Epithelial cell of prostate (primary cell): ENCODE results near the gene CGN.

Experiments used
- DNase-seq: peaks from one replicate; pipeline ENCODE4 v3.0.0-alpha.2; 2011; ENCODE audit warnings: low read depth, low spot score
- H3K27ac ChIP-seq: fragments of 450-650 bp; 2 replicates; pipeline ENCODE4 v1.5.1; 2017; ENCODE audit warnings: mild to moderate bottlenecking

The CGN gene

GRCh38 chr1:151495316-151495715 lies 15.9 kb upstream of the CGN start:
- H3K27ac ChIP-seq: peak overlapping the region; percentile 19
- no peak for DNase-seq

GRCh38 chr1:151499365-151499764 lies 11.8 kb upstream of the CGN start:
- no peak overlapping the region for H3K27ac ChIP-seq
- DNase-seq: no peak

GRCh38 chr1:151499930-151500329 lies 11.3 kb upstream of the CGN start:
- H3K27ac ChIP-seq: no peak overlapping the region
- DNase-seq: no peak

GRCh38 chr1:151501474-151501873 lies 9.7 kb upstream of the CGN start:
- DNase-seq: no peak
- H3K27ac ChIP-seq: no peak overlapping the region

- H3K27ac ChIP-seq: no peak overlapping the region
- no peak for DNase-seq
Measured at GRCh38 chr1:151502035-151502700, 9.0 kb upstream of the CGN start.

- H3K27ac ChIP-seq: no peak overlapping the region
- no peak for DNase-seq
Measured at GRCh38 chr1:151502859-151503780, 8.1 kb upstream of the CGN start.

- no peak overlapping the region for H3K27ac ChIP-seq
- no peak for DNase-seq
Measured at GRCh38 chr1:151504252-151504651, 6.9 kb upstream of the CGN start.

GRCh38 chr1:151504759-151505158 lies 6.4 kb upstream of the CGN start:
- H3K27ac ChIP-seq: no peak overlapping the region
- no peak for DNase-seq

GRCh38 chr1:151508833-151509232 lies 2.4 kb upstream of the CGN start:
- no peak for DNase-seq
- H3K27ac ChIP-seq: no peak overlapping the region

- no peak for DNase-seq
- H3K27ac ChIP-seq: no peak overlapping the region
Measured at GRCh38 chr1:151509350-151510019, 1.7 kb upstream of the CGN start.

GRCh38 chr1:151510020-151510405 lies 1.2 kb upstream of the CGN start:
- DNase-seq: no peak
- no peak overlapping the region for H3K27ac ChIP-seq

GRCh38 chr1:151510614-151510956 lies 602 bp upstream of the CGN start:
- no peak overlapping the region for H3K27ac ChIP-seq
- no peak for DNase-seq

GRCh38 chr1:151511636-151512215 lies 539 bp downstream of the CGN start:
- no peak for DNase-seq
- peak overlapping the region; percentile 99 for H3K27ac ChIP-seq

- DNase-seq: no peak
- H3K27ac ChIP-seq: peak overlapping the region; percentile 99
Measured at GRCh38 chr1:151512326-151512725, 1.1 kb downstream of the CGN start.

- H3K27ac ChIP-seq: peak overlapping the region; percentile 99
- DNase-seq: peak; percentile 66
Measured at GRCh38 chr1:151512801-151513625, 1.8 kb downstream of the CGN start.

GRCh38 chr1:151513626-151514121 lies 2.5 kb downstream of the CGN start:
- H3K27ac ChIP-seq: peak overlapping the region; percentile 99
- DNase-seq: peak; percentile 79

- DNase-seq: no peak
- H3K27ac ChIP-seq: peak overlapping the region; percentile 99
Measured at GRCh38 chr1:151514366-151514765, 3.2 kb downstream of the CGN start.

GRCh38 chr1:151515265-151515664 lies 4.1 kb downstream of the CGN start:
- peak overlapping the region; percentile 99 for H3K27ac ChIP-seq
- no peak for DNase-seq

- H3K27ac ChIP-seq: peak overlapping the region; percentile 99
- DNase-seq: no peak
Measured at GRCh38 chr1:151516031-151516511, 4.9 kb downstream of the CGN start.

GRCh38 chr1:151518431-151518830 lies 7.2 kb downstream of the CGN start:
- DNase-seq: no peak
- no peak overlapping the region for H3K27ac ChIP-seq
